HG02973 (cell line): ENCODE results near the gene NDUFA9.

Source experiments
- ATAC-seq: cut with Tn5 transposase; IDR thresholded peaks from one replicate; pipeline ENCODE4 v1.9.1; 2021; ENCODE audit warnings: moderate library complexity; ENCODE audit not compliant: unreplicated experiment

NDUFA9 gene

DNA sequence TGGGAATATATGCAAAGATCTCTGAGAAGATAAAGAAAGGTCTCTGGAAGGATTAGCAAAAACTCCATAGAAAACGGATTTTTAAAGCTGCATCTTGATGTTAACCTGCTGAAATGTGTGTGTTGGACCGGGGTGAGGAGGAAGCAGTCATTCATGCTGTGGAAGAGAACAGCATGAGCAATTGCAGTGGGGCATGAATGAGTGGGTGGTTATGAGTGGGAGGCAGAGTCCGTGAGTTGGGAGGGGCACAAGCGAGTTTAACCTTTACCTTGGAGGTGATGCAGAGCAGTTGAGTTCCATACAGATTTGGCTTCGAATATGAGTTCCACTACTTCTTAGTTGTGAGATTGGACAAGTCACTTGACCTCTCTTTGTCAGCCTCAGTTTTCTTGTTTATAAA lies 41.8 kb downstream of the NDUFA9 start:
- ATAC-seq, result no peak
